Activated naive CD4-positive, alpha-beta T cell (primary cell): ENCODE measurements around the gene MYO1F.
"Not testable (repeated sequence)": the region's sequence is repeated elsewhere in the genome, so short reads cannot be mapped to it uniquely, and the experiment has no call there.

ENCODE experiments used
- DNase-seq, 4 experiments: peaks; one replicate each; lab custom pipeline; 2025; lab: John Stamatoyannopoulos, UW

MYO1F gene

GRCh38 chr19:8564866-8565265 lies 12.4 kb downstream of the MYO1F start:
- DNase-seq: not testable (repeated sequence)

GRCh38 chr19:8561075-8561764 lies 16.0 kb downstream of the MYO1F start:
- DNase-seq: no peak

- DNase-seq: no peak
These were observed 18.9 kb downstream of the MYO1F start for GRCh38 chr19:8558325-8558724.

GRCh38 chr19:8557642-8558238 lies 19.5 kb downstream of the MYO1F start:
- DNase-seq: no peak

- not testable (repeated sequence) for DNase-seq
These were observed 23.5 kb downstream of the MYO1F start for GRCh38 chr19:8553729-8554128.

- no peak for DNase-seq
These were observed 24.4 kb downstream of the MYO1F start for GRCh38 chr19:8552810-8553209.

- DNase-seq: no peak
These were observed 27.2 kb downstream of the MYO1F start for GRCh38 chr19:8550070-8550469.

- DNase-seq: no peak
These were observed 31.5 kb downstream of the MYO1F start for GRCh38 chr19:8545743-8546142.

GRCh38 chr19:8544168-8544567 lies 33.1 kb downstream of the MYO1F start:
- DNase-seq: no peak

- DNase-seq: no peak
These were observed 37.6 kb downstream of the MYO1F start for GRCh38 chr19:8539621-8540149.

GRCh38 chr19:8537099-8537498 lies 40.1 kb downstream of the MYO1F start:
- DNase-seq: no peak

- no peak for DNase-seq
These were observed 41.0 kb downstream of the MYO1F start for GRCh38 chr19:8536282-8536681.

GRCh38 chr19:8532225-8532624 lies 45.0 kb downstream of the MYO1F start:
- DNase-seq: no peak

- no peak for DNase-seq
These were observed 45.8 kb downstream of the MYO1F start for GRCh38 chr19:8531470-8531869.

GRCh38 chr19:8530061-8530679 lies 47.1 kb downstream of the MYO1F start:
- DNase-seq: no peak

- DNase-seq: no peak
These were observed 47.8 kb downstream of the MYO1F start for GRCh38 chr19:8529369-8530006.

GRCh38 chr19:8528500-8528899 lies 48.7 kb downstream of the MYO1F start:
- DNase-seq: no peak

GRCh38 chr19:8526345-8527091 lies 50.7 kb downstream of the MYO1F start:
- DNase-seq: no peak

GRCh38 chr19:8525401-8525684 lies 51.9 kb downstream of the MYO1F start:
- DNase-seq: no peak

- DNase-seq: no peak
These were observed 57.9 kb downstream of the MYO1F start for GRCh38 chr19:8519388-8519787.

GRCh38 chr19:8518536-8518935 lies 58.7 kb downstream of the MYO1F start:
- DNase-seq: no peak
